GM12891 (cell line): ENCODE results near the gene RYR1.
A peak's percentile ranks its signal among the peaks of the same experiment; 100 is the strongest.

Source experiments
- DNase-seq: peaks from one replicate; pipeline ENCODE4 v3.0.0; 2011; ENCODE audit warnings: low spot score; ENCODE audit not compliant: insufficient read length
- FAIRE-seq: peaks from 2 replicates; lab custom pipeline; 2011; peaks lifted over from hg19 to GRCh38; lab: Jason Lieb, UNC
- PAX5 ChIP-seq: IDR thresholded peaks from 2 replicates; pipeline ENCODE4 v1.6.1; 2011; ENCODE audit warnings: low read length, moderate library complexity, mild to moderate bottlenecking; ENCODE audit not compliant: insufficient read depth, severe bottlenecking
- POLR2A ChIP-seq: IDR thresholded peaks from 2 replicates; pipeline ENCODE4 v1.6.1; 2011; ENCODE audit warnings: low read depth, low read length, control low read depth
- POLR2AphosphoS5 ChIP-seq: IDR thresholded peaks from 2 replicates; pipeline ENCODE4 v1.6.1; 2011; ENCODE audit warnings: low read depth, low read length, control low read depth
- POU2F2 ChIP-seq: IDR thresholded peaks from 2 replicates; pipeline ENCODE4 v1.6.1; 2011; ENCODE audit warnings: low read depth, mild to moderate bottlenecking, control low read depth, low read length, moderate library complexity
- SPI1 ChIP-seq: IDR thresholded peaks from 2 replicates; pipeline ENCODE4 v1.6.1; 2011; ENCODE audit warnings: low read depth, low read length, control low read depth
- TAF1 ChIP-seq: IDR thresholded peaks from 2 replicates; pipeline ENCODE4 v1.6.1; 2011; ENCODE audit warnings: low read depth, low read length, control low read depth

RYR1 gene

GRCh38 chr19:38441657-38442348, 8.3 kb downstream of the RYR1 start:
- DNase-seq (no peak), FAIRE-seq (peak; percentile 56)

GRCh38 chr19:38442736-38443135, 9.2 kb downstream of the RYR1 start:
- DNase-seq = no peak
- TF ChIP-seq POLR2A (no peak), PAX5 (no peak), TAF1 (no peak), SPI1 (no peak)
- no peak for FAIRE-seq

More at GRCh38 chr19:38441657-38442348, 8.3 kb downstream of the RYR1 start:
- TF ChIP-seq SPI1 = no peak
- TF ChIP-seq PAX5 = no peak
- TF ChIP-seq POLR2A = no peak
- TF ChIP-seq POLR2AphosphoS5 = no peak
- no peak for TF ChIP-seq POU2F2
- TF ChIP-seq TAF1 = no peak

GRCh38 chr19:38443458-38443999, 10.0 kb downstream of the RYR1 start:
- FAIRE-seq = peak; percentile 5
- TF ChIP-seq POLR2AphosphoS5 = no peak
- no peak for TF ChIP-seq TAF1
- TF ChIP-seq POLR2A = no peak
- TF ChIP-seq POU2F2 = no peak
- no peak for TF ChIP-seq PAX5
- no peak for TF ChIP-seq SPI1
- no peak for DNase-seq

GRCh38 chr19:38444026-38444425, 10.5 kb downstream of the RYR1 start:
- no peak for TF ChIP-seq PAX5
- TF ChIP-seq SPI1 = no peak
- no peak for FAIRE-seq
- DNase-seq = no peak

- FAIRE-seq = no peak
- TF ChIP-seq POLR2A (no peak), POU2F2 (no peak)
- no peak for DNase-seq
These were observed 11.9 kb downstream of the RYR1 start for GRCh38 chr19:38445362-38445761.

GRCh38 chr19:38448225-38448624, 14.7 kb downstream of the RYR1 start:
- FAIRE-seq = no peak
- no peak for TF ChIP-seq PAX5
- no peak for DNase-seq

GRCh38 chr19:38449518-38449917, 16.0 kb downstream of the RYR1 start:
- no peak for FAIRE-seq
- TF ChIP-seq TAF1 = no peak
- no peak for TF ChIP-seq POU2F2
- no peak for TF ChIP-seq POLR2A
- TF ChIP-seq SPI1 = no peak
- TF ChIP-seq POLR2AphosphoS5 = no peak
- no peak for TF ChIP-seq PAX5

GRCh38 chr19:38451036-38451435, 17.5 kb downstream of the RYR1 start:
- DNase-seq = no peak
- FAIRE-seq = no peak
- TF ChIP-seq SPI1 (no peak), POLR2AphosphoS5 (no peak), POLR2A (no peak), POU2F2 (no peak), TAF1 (no peak), PAX5 (no peak)

More at GRCh38 chr19:38449518-38449917, 16.0 kb downstream of the RYR1 start:
- DNase-seq = no peak

GRCh38 chr19:38451629-38452028, 18.1 kb downstream of the RYR1 start:
- DNase-seq = no peak
- FAIRE-seq = no peak
- TF ChIP-seq POU2F2 (no peak), TAF1 (no peak), SPI1 (no peak)

- FAIRE-seq (no peak), DNase-seq (no peak)
- TF ChIP-seq POLR2A (no peak), POU2F2 (no peak), TAF1 (no peak), POLR2AphosphoS5 (no peak), PAX5 (no peak), SPI1 (no peak)
These were observed 19.2 kb downstream of the RYR1 start for GRCh38 chr19:38452430-38453366.
